ENCODE results near the gene NAT8L. TPM values are rescaled to one million over a fixed set of nuclear protein-coding genes. Genes with fewer than 3 reads are reported as not detected.

Gene NAT8L
- total RNA-seq, 3 donors from 2014 or later = 2.5 to 13.6 (median 2.9) TPM

DNA sequence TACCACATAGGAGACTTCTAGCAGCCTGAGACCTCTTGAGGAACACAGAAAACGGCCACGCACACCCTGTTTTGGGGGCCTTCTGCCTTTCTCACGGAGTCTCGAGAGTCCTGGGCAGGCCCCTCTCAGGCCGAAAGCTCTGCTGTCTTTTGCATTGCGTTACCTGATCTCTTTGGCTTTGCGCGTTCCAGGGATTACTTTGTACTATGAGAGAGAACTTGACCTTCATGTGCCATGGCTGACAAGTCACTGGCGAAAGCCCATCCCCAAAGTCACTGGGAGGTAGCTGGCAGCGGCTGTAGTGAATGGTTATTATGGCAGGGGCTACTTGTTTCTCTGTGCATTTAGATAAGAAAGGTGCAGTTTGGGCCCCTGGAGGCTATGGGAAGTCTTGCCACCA is 8.0 kb upstream of the NAT8L start:
- intact Hi-C loops (cut with DNase I; ENCODE audit: low total_unique reads) = no loop called here
- H3K27ac ChIP-seq = no peak overlapping the region
- H3K9me3 ChIP-seq = no peaks in the 10 kb centered on the region
- TF ChIP-seq, protein P1, sequence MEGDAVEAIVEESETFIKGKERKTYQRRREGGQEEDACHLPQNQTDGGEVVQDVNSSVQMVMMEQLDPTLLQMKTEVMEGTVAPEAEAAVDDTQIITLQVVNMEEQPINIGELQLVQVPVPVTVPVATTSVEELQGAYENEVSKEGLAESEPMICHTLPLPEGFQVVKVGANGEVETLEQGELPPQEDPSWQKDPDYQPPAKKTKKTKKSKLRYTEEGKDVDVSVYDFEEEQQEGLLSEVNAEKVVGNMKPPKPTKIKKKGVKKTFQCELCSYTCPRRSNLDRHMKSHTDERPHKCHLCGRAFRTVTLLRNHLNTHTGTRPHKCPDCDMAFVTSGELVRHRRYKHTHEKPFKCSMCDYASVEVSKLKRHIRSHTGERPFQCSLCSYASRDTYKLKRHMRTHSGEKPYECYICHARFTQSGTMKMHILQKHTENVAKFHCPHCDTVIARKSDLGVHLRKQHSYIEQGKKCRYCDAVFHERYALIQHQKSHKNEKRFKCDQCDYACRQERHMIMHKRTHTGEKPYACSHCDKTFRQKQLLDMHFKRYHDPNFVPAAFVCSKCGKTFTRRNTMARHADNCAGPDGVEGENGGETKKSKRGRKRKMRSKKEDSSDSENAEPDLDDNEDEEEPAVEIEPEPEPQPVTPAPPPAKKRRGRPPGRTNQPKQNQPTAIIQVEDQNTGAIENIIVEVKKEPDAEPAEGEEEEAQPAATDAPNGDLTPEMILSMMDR (IDR thresholded peaks at IDR 0.05) = no peak
- no peak for TF ChIP-seq POLR2AphosphoS5 (IDR thresholded peaks at IDR 0.05)
- no peak for TF ChIP-seq POLR2A (IDR thresholded peaks at IDR 0.05)
- H3K36me3 ChIP-seq = no peaks in the 10 kb centered on the region
- no peaks in the 10 kb centered on the region for H3K4me1 ChIP-seq
- H3K4me3 ChIP-seq = no peak overlapping the region
- DNase-seq (ENCODE audit: low spot score in 2 of 2) = no peak
- H3K27me3 ChIP-seq = peaks cover 0 to 29% of the 10 kb centered on the region in 2 donors

DNA sequence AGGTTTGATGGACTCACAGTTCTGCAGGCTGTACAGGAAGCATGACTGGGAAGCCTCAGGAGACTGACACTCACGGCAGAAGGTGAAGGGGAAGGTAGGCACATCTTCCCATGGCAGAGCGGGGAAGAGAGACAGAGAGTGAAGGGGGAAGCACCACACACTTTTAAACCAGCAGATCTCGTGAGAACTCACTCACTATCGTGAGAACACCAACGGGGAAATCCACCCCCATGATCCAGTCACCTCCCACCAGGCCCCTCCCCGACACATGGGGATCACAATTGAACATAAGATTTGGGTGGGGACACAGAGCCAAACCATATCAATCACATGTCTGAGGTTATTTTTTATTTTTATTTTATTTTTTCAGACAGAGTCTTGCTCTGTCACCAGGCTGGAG is 4.9 kb upstream of the NAT8L start:
- no peak for DNase-seq (ENCODE audit: low spot score in 2 of 2)
- Histone ChIP-seq H3K4me1 (peaks cover 0 to 2% of the 10 kb centered on the region in 2 donors), H3K9me3 (no peaks in the 10 kb centered on the region), H3K27ac (no peak overlapping the region), H3K27me3 (peaks cover 6 to 24% of the 10 kb centered on the region in 2 donors), H3K4me3 (no peak overlapping the region), H3K36me3 (no peaks in the 10 kb centered on the region)
- intact Hi-C loops (cut with DNase I; ENCODE audit: low total_unique reads) = no loop called here
- TF ChIP-seq, protein P1 (IDR thresholded peaks at IDR 0.05) = no peak
- TF ChIP-seq POLR2A (IDR thresholded peaks at IDR 0.05) = no peak
- no peak for TF ChIP-seq POLR2AphosphoS5 (IDR thresholded peaks at IDR 0.05)

DNA sequence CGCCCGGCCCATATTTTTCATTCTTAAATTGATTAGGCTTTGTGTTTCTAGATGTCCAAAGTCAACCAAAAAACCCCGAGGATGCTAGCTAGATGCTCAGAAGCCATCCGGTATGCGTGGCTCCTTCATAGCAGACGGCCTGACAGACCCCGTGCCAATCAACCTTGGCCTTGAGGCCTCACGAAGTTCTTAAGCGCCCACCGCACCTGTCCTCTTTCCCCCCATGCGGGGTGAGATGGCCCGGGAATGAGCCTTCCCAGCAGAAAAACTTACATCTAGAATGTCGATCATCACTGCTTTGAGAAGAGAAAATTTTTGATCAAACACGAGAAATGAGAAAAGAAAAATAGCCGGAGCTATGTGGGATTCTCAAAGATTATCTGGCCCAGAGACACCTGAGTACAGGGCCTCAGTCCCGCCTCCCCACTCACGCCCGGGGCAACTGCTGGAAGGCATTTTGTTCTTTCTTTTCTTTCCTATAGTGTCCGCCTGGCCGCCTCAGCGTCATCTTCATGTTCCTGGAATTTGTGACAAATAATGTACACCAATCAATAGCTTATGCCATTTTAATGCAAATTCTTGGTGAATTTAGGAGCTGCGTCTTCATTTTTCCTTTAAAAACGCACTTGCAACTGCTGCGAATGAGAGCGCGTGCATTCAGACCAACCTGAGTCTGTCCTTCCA is 1.6 kb upstream of the NAT8L start:
- intact Hi-C loops (cut with DNase I; ENCODE audit: low total_unique reads) = no loop called here
- Histone ChIP-seq H3K9me3 (no peaks in the 10 kb centered on the region), H3K36me3 (no peaks in the 10 kb centered on the region), H3K27ac (no peak overlapping the region), H3K4me3 (no peak overlapping the region), H3K27me3 (peaks cover 16 to 41% of the 10 kb centered on the region in 2 donors), H3K4me1 (peaks cover 0 to 2% of the 10 kb centered on the region in 2 donors)
- TF ChIP-seq POLR2AphosphoS5 (IDR thresholded peaks at IDR 0.05) = no peak
- TF ChIP-seq POLR2A (IDR thresholded peaks at IDR 0.05) = no peak
- TF ChIP-seq, protein P1 (IDR thresholded peaks at IDR 0.05) = no peak
- no peak for DNase-seq (ENCODE audit: low spot score in 2 of 2)

DNA sequence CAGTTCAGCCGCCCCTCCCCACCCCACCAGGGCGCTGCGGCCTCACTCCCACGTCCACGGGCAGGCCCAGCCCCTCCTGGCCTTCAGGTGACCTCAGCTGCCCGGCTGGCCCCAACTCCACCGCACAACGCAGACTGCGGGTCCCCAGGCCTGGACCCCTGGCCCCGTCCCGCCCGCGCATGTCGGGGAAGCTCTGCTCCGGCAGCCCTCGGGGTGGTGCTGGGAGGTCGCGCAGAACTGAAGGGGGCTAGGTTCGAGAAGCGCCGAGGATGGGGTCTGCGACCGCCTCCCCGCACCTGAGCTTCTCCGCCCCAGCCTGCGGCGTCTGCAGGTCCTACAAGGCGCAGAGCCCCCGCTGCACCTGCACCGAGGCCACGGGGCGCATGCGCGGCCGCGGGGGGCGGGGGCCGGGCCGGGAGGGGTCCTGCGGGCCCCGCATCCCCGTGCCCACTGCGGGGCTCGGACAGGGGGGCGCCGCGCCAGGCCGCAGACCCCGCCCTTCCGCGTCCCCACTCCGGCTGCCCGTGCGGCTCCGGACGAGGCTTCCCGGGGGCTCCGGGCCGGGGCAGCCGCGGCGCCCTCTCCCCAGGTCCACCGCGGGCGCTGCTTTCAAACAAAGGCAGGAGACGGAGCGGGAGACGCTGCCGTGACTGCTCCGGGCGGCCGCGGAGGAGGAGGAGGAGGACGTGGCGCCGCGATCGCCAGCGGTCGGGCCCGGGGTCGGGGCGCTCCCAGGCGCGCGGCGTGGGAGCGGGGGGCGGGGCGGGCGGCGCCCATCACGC is 672 bp upstream of the NAT8L start:
- no peak overlapping the region for H3K27ac ChIP-seq
- H3K27me3 ChIP-seq = peaks cover 16 to 41% of the 10 kb centered on the region in 2 donors
- DNase-seq (ENCODE audit: low spot score in 2 of 2) = no peak
- intact Hi-C loops (cut with DNase I; ENCODE audit: low total_unique reads) = no loop called here
- no peaks in the 10 kb centered on the region for H3K9me3 ChIP-seq
- H3K4me3 ChIP-seq = peak overlapping the region; percentile 32 to 70 (median 51)
- no peaks in the 10 kb centered on the region for H3K36me3 ChIP-seq
- TF ChIP-seq POLR2AphosphoS5 (IDR thresholded peaks at IDR 0.05) = no peak
- no peak for TF ChIP-seq POLR2A (IDR thresholded peaks at IDR 0.05)
- TF ChIP-seq, protein P1 (IDR thresholded peaks at IDR 0.05) = no peak
- H3K4me1 ChIP-seq = peaks cover 0 to 2% of the 10 kb centered on the region in 2 donors

All from breast epithelium (tissue), 4 donors.